ENCODE data around the gene SH3BGRL. TPM values are rescaled to one million over a fixed set of nuclear protein-coding genes. Genes with fewer than 3 reads are reported as not detected.

Gene SH3BGRL
- total RNA-seq, 4 donors from 2014 or later, result 51.5 to 85.5 (median 56.9) TPM

DNA sequence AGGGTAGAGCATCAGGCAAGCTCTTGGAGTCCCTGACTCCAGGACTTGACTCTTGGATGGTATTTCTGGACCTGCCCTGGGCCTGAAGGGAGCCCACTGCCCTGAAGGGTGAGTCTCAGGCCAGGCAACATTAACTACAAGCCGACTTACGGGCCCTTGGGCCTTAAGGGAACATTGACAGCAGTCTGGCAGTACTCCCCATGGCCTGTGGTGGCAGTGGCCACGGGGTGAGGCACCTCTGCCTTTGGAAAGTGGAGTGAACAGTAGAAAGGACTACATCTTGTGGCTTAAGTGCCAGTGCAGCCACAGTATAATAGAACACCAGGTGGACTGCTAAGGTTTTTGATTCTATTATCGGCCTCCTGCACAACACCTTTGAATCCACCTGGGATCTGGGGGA is 36.3 kb downstream of the SH3BGRL start:
- 73 to 80% methylated on average over 2 to 4 of the region's 4 CpGs for WGBS, 2 donors
- no peak for DNase-seq (ENCODE audit: low spot score in 2 of 2)
- no peak for TF ChIP-seq POLR2A (IDR thresholded peaks at IDR 0.05)
- TF ChIP-seq, protein P1, sequence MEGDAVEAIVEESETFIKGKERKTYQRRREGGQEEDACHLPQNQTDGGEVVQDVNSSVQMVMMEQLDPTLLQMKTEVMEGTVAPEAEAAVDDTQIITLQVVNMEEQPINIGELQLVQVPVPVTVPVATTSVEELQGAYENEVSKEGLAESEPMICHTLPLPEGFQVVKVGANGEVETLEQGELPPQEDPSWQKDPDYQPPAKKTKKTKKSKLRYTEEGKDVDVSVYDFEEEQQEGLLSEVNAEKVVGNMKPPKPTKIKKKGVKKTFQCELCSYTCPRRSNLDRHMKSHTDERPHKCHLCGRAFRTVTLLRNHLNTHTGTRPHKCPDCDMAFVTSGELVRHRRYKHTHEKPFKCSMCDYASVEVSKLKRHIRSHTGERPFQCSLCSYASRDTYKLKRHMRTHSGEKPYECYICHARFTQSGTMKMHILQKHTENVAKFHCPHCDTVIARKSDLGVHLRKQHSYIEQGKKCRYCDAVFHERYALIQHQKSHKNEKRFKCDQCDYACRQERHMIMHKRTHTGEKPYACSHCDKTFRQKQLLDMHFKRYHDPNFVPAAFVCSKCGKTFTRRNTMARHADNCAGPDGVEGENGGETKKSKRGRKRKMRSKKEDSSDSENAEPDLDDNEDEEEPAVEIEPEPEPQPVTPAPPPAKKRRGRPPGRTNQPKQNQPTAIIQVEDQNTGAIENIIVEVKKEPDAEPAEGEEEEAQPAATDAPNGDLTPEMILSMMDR (IDR thresholded peaks at IDR 0.05), result no peak
- H3K4me3 ChIP-seq (ENCODE audit: low read depth, poor library complexity, severe bottlenecking), result no peak overlapping the region
- intact Hi-C loops (cut with DNase I; ENCODE audit: low total_unique reads), result no loop called here

DNA sequence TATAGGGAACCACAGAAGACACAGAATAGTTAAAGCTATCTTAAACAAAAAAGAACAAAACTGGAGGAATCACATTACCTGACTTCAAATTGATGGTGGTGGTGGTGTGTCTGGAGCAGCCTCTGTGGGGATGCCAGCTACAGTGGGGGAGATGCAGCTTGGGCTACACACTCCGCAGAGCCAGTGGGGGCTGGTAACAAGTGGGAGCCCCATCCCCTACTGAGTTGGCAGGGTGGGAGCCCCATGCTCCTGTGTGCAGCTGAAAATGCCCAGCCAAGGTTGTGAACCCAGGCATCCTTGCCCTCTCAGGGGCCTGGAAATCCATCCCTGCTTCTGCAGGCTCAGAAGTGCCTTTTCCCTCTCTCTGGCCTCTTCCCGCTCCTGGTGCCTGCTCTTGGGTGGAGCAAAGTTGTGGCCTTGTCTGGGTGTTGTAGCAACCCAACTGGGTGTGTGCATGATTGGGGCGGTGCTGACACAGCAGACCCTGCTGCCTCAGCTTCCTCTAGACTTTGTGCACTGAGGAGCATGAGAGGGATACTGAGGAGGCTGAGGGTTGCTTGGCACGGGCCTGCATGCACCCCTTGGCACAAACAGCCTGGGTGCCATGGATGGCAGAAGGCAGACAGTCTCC is 38.9 kb downstream of the SH3BGRL start:
- no peak for TF ChIP-seq POLR2A (IDR thresholded peaks at IDR 0.05)
- TF ChIP-seq, protein P1 (IDR thresholded peaks at IDR 0.05), result no peak
- no peak for DNase-seq (ENCODE audit: low spot score in 2 of 2)
- H3K4me3 ChIP-seq (ENCODE audit: low read depth, poor library complexity, severe bottlenecking), result no peak overlapping the region
- intact Hi-C loops (cut with DNase I; ENCODE audit: low total_unique reads), result no loop called here
- 79 to 83% methylated on average over 3 to 4 of the region's 4 CpGs for WGBS, 2 donors

DNA sequence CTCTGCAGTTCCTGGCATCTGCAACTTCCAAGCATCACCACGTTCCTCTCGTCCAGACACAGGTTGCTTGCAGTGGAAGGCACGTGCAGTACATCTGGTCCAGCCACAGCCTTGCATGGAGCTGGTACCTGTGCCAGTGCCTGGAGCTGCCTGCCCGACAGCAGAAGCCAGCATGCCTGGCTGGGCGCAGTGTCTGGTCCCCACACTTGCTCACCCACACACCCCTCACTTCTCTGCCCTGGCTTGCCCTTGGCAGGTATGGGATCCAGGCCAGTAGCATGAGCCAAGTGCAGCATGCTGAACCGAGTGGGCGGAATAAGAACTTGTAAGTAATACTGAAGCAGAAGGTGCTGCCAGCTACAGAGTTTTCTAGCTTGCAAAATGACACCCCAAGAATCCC is 39.9 kb downstream of the SH3BGRL start:
- intact Hi-C loops (cut with DNase I; ENCODE audit: low total_unique reads), result no loop called here
- H3K4me3 ChIP-seq (ENCODE audit: low read depth, poor library complexity, severe bottlenecking), result no peak overlapping the region
- DNase-seq (ENCODE audit: low spot score in 2 of 2), result peak in 1 of 2 donors; percentile 20
- 64 to 72% methylated on average over 5 to 7 of the region's 7 CpGs for WGBS, 2 donors
- TF ChIP-seq POLR2A (IDR thresholded peaks at IDR 0.05), result no peak
- TF ChIP-seq, protein P1 (IDR thresholded peaks at IDR 0.05), result no peak

DNA sequence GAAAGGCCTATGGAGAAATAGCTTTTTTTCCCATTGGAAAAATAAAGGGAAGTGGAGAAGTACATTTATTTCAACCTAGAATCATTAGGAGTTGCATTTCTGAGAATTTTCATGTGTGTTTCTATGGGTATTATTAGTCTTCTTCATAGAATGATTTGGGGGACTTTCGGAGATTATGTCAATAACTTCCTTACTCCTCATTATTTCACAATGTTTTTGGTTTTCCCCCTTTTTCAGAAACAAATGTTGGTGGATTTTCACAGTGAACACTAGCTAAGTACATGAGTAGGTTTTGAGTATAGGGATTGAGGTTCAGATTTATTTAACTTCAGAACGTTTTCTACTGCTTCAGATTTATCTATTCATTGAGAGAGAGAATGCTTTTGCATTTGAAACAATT is 54.0 kb downstream of the SH3BGRL start:
- intact Hi-C loops (cut with DNase I; ENCODE audit: low total_unique reads), result no loop called here
- TF ChIP-seq POLR2A (IDR thresholded peaks at IDR 0.05), result no peak
- TF ChIP-seq, protein P1 (IDR thresholded peaks at IDR 0.05), result no peak
- no peak for DNase-seq (ENCODE audit: low spot score in 2 of 2)
- 54 to 56% methylated on average over 2 of the region's 2 CpGs for WGBS, 2 donors
- no peak overlapping the region for H3K4me3 ChIP-seq (ENCODE audit: low read depth, poor library complexity, severe bottlenecking)

DNA sequence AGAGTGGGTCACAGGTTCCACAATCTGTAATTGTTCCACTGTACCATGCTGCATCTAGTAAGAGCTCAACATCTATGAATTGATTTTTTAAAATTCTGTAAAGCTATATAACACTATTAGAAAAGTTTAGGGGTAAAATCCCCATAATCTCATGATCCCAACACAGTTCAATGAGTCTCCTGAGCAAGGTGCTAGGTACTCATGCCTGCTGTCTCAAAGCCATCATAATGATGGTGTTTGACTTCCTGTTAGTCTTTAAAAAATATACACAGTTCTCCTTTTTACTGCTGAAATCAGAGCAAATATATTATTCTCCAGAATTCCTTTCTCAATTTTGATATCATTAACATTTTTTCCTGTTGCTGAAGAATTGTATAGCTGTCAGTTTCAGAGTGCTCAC is 55.9 kb downstream of the SH3BGRL start:
- DNase-seq (ENCODE audit: low spot score in 2 of 2), result no peak
- TF ChIP-seq, protein P1 (IDR thresholded peaks at IDR 0.05), result no peak
- TF ChIP-seq POLR2A (IDR thresholded peaks at IDR 0.05), result no peak
- no peak overlapping the region for H3K4me3 ChIP-seq (ENCODE audit: low read depth, poor library complexity, severe bottlenecking)
- intact Hi-C loops (cut with DNase I; ENCODE audit: low total_unique reads), result no loop called here
